HepG2 (cell line): Measurements from ENCODE around the gene KXD1. TPM values are rescaled to one million over a fixed set of nuclear protein-coding genes. Genes with fewer than 3 reads are reported as not detected.
A peak's percentile ranks its signal among the peaks of the same experiment; 100 is the strongest.

Source experiments
- IKZF5 ChIP-seq: IDR thresholded peaks from 2 replicates; pipeline ENCODE4 v1.6.1; 2018; ENCODE audit warnings: missing genetic modification reagents, mild to moderate bottlenecking, missing compliant biosample characterization
- MED1 ChIP-seq: sonication (generic); formaldehyde crosslinking; IDR thresholded peaks from 2 replicates; pipeline ENCODE4 v1.4.0; 2020; ENCODE audit warnings: missing genetic modification reagents
- MIER3 ChIP-seq: IDR thresholded peaks from 2 replicates; pipeline ENCODE4 v1.6.1; 2016; ENCODE audit warnings: missing compliant biosample characterization, borderline replicate concordance
- MXD1 ChIP-seq: sonication (generic); formaldehyde crosslinking; IDR thresholded peaks from 2 replicates; pipeline ENCODE4 v1.4.0; 2020; ENCODE audit warnings: mild to moderate bottlenecking, missing genetic modification reagents
- MXD3 ChIP-seq: IDR thresholded peaks from 2 replicates; pipeline ENCODE4 v1.6.1; 2016; ENCODE audit warnings: mild to moderate bottlenecking, missing biosample characterization, missing genetic modification reagents
- REST ChIP-seq, 2 experiments: IDR thresholded peaks; 2 replicates each; pipeline ENCODE4 v1.6.1; 2011 to 2012; ENCODE audit warnings: low read length in 2 of 2, borderline replicate concordance in 1 of 2, low read depth in 1 of 2, mild to moderate bottlenecking in 1 of 2, moderate library complexity in 1 of 2
- TARDBP ChIP-seq: sonication (generic); formaldehyde crosslinking; IDR thresholded peaks from 2 replicates; pipeline ENCODE4 v1.8.0; 2022; ENCODE audit warnings: mild to moderate bottlenecking, missing genetic modification reagents
- TCF7 ChIP-seq: sonication (generic); IDR thresholded peaks from 2 replicates; pipeline ENCODE4 v1.6.1; 2016; ENCODE audit warnings: antibody characterized with exemption, low read depth
- ZBTB34 ChIP-seq: sonication (generic); formaldehyde crosslinking; IDR thresholded peaks from 2 replicates; pipeline ENCODE4 v1.8.0; 2022; ENCODE audit warnings: mild to moderate bottlenecking, missing genetic modification reagents
- ZFX ChIP-seq: sonication (generic); formaldehyde crosslinking; IDR thresholded peaks from 2 replicates; pipeline ENCODE4 v1.4.0; 2020; ENCODE audit warnings: mild to moderate bottlenecking, low read depth, missing genetic modification reagents, moderate library complexity
- ZNF414 ChIP-seq: sonication (generic); formaldehyde crosslinking; IDR thresholded peaks from 2 replicates; pipeline ENCODE4 v1.5.0; 2020; ENCODE audit warnings: missing genetic modification reagents
- ZNF790 ChIP-seq: sonication (generic); formaldehyde crosslinking; IDR thresholded peaks from 2 replicates; pipeline ENCODE4 v1.8.0; 2022; ENCODE audit warnings: missing genetic modification reagents, mild to moderate bottlenecking, borderline replicate concordance
- ZSCAN31 ChIP-seq: sonication (generic); formaldehyde crosslinking; IDR thresholded peaks from 2 replicates; pipeline ENCODE4 v1.5.0; 2020; ENCODE audit warnings: low read depth, mild to moderate bottlenecking, missing genetic modification reagents
- polyA plus RNA-seq, 8 experiments: library from polyadenylated mRNA; depleted of rRNA in 3 of 8; stranded (reverse) in 7 of 8; unstranded in 1 of 8; fragments of >200 nt; fragmentation: Illumina TruSeq in 4 of 8; extraction: Trizol in 4 of 8; gene quantifications; 2 replicates each; pipeline versions ENCODE4 v1.2.1 to v1.2.3, GENCODE V29; 2011 to 2016; ENCODE audit warnings: low read depth in 4 of 8, missing spikeins in 1 of 8, mixed read lengths in 1 of 8; ENCODE audit not compliant: insufficient read depth in 1 of 8
- total RNA-seq, 5 experiments: library from RNA; depleted of rRNA; stranded (reverse); fragments of >200 nt; fragmentation: Illumina TruSeq; extraction: Trizol; gene quantifications; 2 replicates each; pipeline ENCODE4 v1.2.3, GENCODE V29; 2016; ENCODE audit warnings: low read depth in 1 of 5
- TF ChIP-seq, protein P1 (sequence below): IDR thresholded peaks from 2 replicates; pipeline ENCODE4 v1.6.1; 2012; ENCODE audit warnings: inconsistent platforms
- TF ChIP-seq, protein P2 (sequence below): sonication (generic); formaldehyde crosslinking; IDR thresholded peaks from 2 replicates; pipeline ENCODE4 v1.4.0; 2020; ENCODE audit warnings: missing genetic modification reagents

The KXD1 gene
- total and polyA plus RNA-seq, 2 of the 13 experiments (the other 11 are each of a cell fraction or from before 2014, with no cell fraction given), result 44.6 to 143 TPM

DNA sequence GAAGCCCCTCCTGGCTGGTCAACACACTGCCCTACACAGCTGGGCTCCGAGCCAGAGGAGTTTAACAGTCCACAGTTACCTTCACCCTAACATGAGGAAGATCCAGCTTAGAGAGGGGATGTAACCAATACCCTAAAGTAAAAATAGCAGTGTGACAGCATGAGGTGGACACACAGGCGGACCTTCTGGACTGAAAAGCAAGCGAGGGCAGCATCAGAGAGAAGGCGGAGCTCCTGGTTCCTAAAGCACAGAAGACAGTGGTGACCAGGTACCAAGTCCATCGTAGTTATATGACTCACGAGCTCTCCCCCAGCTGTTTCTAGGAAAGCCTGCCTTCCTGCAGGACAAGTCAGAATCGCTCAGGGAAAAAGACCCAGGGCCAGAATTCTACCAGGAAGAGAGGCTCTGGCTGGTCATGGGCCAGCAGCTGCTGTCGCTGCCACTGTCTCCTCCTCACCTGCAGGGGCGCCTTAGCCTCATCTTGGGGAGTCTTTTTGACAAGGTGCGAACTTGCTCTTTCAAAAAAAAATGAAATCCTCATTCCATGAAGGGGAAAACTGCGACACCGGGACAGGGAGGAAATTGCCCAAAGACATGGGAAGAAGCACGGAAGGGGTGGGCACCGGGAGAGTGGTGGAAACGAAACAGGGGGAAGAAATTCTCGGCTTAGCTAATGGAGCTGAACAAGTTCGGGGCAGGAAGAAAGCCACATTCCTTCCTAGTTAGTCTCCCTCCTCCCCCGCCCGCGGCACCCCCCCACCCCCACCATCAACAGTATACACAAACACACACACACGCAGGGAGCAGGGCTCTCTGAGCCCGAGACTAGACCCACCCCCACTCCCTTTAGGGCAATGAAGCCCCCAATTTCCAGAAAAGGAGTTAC, 37.5 kb upstream of the KXD1 start (continued):
- TF ChIP-seq MXD1 (CRISPR knock-in tag), result peak; percentile 30; the same call in 1 of the 2 replicates
- TF ChIP-seq IKZF5 (CRISPR knock-in tag), result peak; percentile 89
- TF ChIP-seq TARDBP (CRISPR knock-in tag), result peak; percentile 64
- 0 out of 2 replicates have a peak, but pooled peaks have one; percentile 28 for TF ChIP-seq ZNF414 (CRISPR knock-in tag)
- TF ChIP-seq MXD3, result 0 out of 2 replicates have a peak, but pooled peaks have one; percentile 1
- peak; percentile 76 for TF ChIP-seq MED1
- no peak for TF ChIP-seq REST (IDR thresholded peaks at IDR 0.05; ENCODE audit: borderline replicate concordance in 1 of 2, low read depth in 1 of 2, low read length in 2 of 2)
- 0 out of 2 replicates have a peak, but pooled peaks have one; percentile 62 for TF ChIP-seq ZSCAN31 (CRISPR knock-in tag)
- TF ChIP-seq, protein P1, sequence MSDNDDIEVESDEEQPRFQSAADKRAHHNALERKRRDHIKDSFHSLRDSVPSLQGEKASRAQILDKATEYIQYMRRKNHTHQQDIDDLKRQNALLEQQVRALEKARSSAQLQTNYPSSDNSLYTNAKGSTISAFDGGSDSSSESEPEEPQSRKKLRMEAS, result peak; percentile 56; the same call in 1 of the 2 replicates
- peak; percentile 23; the same call in 1 of the 2 replicates for TF ChIP-seq ZBTB34
- TF ChIP-seq TCF7, result 0 out of 2 replicates have a peak, but pooled peaks have one; percentile 42
- TF ChIP-seq, protein P2, sequence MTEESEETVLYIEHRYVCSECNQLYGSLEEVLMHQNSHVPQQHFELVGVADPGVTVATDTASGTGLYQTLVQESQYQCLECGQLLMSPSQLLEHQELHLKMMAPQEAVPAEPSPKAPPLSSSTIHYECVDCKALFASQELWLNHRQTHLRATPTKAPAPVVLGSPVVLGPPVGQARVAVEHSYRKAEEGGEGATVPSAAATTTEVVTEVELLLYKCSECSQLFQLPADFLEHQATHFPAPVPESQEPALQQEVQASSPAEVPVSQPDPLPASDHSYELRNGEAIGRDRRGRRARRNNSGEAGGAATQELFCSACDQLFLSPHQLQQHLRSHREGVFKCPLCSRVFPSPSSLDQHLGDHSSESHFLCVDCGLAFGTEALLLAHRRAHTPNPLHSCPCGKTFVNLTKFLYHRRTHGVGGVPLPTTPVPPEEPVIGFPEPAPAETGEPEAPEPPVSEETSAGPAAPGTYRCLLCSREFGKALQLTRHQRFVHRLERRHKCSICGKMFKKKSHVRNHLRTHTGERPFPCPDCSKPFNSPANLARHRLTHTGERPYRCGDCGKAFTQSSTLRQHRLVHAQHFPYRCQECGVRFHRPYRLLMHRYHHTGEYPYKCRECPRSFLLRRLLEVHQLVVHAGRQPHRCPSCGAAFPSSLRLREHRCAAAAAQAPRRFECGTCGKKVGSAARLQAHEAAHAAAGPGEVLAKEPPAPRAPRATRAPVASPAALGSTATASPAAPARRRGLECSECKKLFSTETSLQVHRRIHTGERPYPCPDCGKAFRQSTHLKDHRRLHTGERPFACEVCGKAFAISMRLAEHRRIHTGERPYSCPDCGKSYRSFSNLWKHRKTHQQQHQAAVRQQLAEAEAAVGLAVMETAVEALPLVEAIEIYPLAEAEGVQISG (CRISPR knock-in tag), result peak; percentile 95
- TF ChIP-seq ZNF790 (CRISPR knock-in tag), result no peak
- peak; percentile 53; the same call in 1 of the 2 replicates for TF ChIP-seq MIER3 (CRISPR knock-in tag)
- TF ChIP-seq ZFX (CRISPR knock-in tag), result peak; percentile 19; the same call in 1 of the 2 replicates
